GM12878 (cell line): ENCODE results near the gene RTEL1.

ENCODE experiments used
- ATF7 ChIP-seq: fragments of 450-650 bp; IDR thresholded peaks from 2 replicates; pipeline ENCODE4 v1.6.1; 2016; ENCODE audit warnings: low read depth, mild to moderate bottlenecking
- CBFB ChIP-seq: IDR thresholded peaks from 2 replicates; pipeline ENCODE4 v1.6.1; 2016; ENCODE audit warnings: antibody characterized with exemption, low read depth
- NFXL1 ChIP-seq: fragments of 450-650 bp; IDR thresholded peaks from 2 replicates; pipeline ENCODE4 v1.6.1; 2017; ENCODE audit warnings: antibody characterized with exemption, mild to moderate bottlenecking, borderline replicate concordance
- NFYB ChIP-seq: IDR thresholded peaks from 2 replicates; pipeline ENCODE4 v1.6.1; 2011; ENCODE audit warnings: low read depth, mild to moderate bottlenecking, low read length, improper control_type of control experiment, moderate library complexity; ENCODE audit not compliant: insufficient read depth
- TF ChIP-seq, protein P1 (sequence below), 3 experiments: IDR thresholded peaks in 2 of 3; conservative IDR thresholded peaks in 1 of 3; 2 replicates each; pipeline ENCODE4 v1.5.1; 2011; ENCODE audit warnings: low read depth in 3 of 3, low read length in 3 of 3, mild to moderate bottlenecking in 3 of 3, control low read depth in 2 of 3, moderate library complexity in 2 of 3, inconsistent platforms in 1 of 3, mixed read lengths in 1 of 3; ENCODE audit not compliant: control insufficient read depth in 2 of 3, insufficient read depth in 1 of 3; ENCODE audit errors: extremely low read depth in 1 of 3

DNA sequence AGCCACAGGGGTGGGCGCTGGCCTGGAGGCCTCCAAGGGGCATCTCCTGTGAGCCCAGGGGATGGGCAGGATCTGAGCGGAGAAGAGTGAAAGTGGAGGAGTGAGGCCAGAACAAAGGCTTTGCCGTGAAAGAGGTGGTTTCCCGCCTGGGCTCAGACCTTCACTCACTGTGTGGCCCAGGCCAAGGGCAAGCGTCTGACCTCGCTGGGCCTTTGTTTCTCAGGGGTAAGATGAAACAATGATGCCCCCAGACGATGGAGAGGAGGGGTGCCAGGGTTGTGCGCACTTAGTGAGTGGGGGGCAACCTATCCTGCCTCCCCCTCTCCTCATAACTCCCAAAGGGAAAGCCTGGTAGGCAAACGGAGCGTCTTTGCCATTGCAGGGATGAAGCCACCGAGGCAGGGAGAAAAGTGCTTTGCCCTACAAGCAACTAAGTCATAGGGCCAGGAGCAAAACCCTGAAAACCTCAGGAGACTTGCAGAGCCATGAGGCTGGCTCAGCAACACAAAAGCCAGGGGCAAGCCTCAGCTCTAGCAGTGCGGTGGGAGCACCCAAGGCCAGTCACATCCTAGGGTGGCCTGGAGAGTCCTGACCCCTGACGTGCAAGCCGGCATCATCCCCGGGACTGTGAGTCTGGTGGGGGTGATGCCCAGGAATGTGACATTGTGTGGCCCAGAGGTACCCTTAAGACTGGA lies 4.0 kb upstream of the RTEL1 start:
- TF ChIP-seq NFXL1 (no peak), NFYB (no peak), ATF7 (no peak), CBFB (no peak)
- TF ChIP-seq, protein P1, sequence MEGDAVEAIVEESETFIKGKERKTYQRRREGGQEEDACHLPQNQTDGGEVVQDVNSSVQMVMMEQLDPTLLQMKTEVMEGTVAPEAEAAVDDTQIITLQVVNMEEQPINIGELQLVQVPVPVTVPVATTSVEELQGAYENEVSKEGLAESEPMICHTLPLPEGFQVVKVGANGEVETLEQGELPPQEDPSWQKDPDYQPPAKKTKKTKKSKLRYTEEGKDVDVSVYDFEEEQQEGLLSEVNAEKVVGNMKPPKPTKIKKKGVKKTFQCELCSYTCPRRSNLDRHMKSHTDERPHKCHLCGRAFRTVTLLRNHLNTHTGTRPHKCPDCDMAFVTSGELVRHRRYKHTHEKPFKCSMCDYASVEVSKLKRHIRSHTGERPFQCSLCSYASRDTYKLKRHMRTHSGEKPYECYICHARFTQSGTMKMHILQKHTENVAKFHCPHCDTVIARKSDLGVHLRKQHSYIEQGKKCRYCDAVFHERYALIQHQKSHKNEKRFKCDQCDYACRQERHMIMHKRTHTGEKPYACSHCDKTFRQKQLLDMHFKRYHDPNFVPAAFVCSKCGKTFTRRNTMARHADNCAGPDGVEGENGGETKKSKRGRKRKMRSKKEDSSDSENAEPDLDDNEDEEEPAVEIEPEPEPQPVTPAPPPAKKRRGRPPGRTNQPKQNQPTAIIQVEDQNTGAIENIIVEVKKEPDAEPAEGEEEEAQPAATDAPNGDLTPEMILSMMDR (IDR thresholded peaks at IDR 0.05 in 2 of 3, conservative IDR thresholded peaks at IDR 0.05 in 1 of 3; ENCODE audit: control insufficient read depth in 2 of 3, extremely low read depth in 1 of 3, insufficient read depth in 1 of 3, low read depth in 3 of 3, low read length in 3 of 3) = no peak
